ENCODE data around the gene SFRP2.
A peak's percentile ranks its signal among the peaks of the same experiment; 100 is the strongest.

SFRP2 gene

DNA sequence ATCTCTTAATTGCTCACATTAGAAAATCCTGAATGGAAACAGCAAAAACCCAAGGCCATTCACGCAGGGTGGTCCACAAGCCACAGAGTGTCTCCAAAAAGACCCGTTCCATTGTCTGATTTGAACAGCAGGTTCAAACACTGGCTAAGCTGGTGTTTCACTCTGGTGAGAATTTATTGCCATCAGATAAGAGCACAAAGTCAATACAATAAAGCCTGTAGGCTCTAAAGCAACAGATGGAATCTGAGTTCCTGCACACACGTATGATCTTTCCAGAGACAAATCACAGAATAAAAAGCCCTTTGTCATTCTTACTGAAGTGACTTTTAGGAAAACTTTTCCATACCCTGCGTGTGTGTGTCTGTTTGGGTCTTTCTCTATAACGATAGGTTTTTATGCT, 5.1 kb upstream of the SFRP2 start:
- no peak for DNase-seq

DNA sequence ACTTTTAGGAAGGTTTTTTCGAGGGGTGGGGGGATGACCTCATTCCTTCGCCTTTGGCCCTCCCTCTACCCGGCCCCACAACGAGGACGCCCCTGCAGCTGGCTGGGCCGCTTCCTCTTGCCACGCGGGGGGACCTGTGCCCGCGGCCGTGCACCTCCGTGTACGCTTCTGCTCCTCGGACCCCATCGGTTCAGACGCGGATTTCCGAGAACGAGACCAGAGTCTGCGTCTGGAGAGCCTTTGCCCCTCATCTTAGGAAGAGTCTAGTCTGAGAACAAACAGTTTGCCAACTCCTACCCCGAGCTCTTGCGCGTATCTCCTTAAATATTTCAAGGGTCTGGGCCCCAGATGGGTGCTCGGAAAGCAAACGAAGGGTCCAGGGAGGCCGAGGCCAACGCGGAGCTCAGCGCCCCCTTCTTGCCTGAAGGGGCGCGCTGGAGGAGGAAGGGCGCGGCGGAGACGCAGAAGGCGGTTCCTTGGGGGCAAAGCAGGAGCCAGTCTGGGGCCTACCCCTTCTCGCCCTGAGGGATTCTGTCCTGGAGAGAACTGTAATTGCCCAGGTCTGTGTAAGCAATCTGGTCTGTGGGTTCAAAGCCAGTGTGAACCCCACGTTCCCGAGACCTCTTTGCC, 3.9 kb upstream of the SFRP2 start:
- no peak for DNase-seq

DNA sequence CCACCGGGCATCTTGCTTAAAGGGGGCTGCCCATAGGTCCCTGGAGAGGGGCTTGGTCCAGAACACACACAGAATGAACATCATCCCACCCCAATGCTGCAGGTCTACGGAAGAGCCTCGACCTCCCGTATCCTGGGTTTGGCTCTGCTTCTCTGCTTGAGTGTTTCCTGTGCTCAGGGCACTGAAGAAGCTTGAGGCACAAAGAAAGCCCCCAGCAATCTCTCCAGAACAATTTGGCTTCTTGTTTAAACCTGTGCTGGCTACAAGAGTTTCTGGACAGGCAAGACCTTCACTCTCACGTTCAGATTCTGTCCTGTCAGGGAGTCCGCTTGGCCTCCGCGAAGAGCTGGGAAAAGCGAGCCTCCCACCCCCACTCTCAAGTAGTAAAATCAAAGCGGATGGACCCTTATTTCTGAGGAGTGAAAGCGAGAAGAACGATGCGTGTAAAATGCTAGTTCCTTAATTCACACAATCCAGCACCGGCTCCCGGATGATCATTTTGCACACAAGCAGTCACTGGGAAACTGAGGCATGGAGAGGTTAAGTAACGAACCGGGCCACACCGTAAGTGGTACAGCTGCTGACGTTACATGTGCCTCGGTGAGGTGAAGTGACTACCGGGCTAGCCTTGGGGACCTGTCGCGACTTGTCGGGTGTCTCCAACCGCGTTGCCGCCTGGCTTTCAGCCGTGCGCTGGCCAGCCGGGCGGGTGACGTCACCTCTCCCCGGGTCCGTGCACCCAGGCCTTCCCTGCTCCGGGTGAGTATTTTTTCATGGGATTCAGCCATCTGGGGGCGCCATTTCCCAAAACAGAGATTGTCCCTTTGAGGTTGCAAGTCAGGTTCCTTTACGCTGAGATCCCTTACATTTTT, 3.1 kb upstream of the SFRP2 start:
- DNase-seq, result peak in 4 of 6 experiments; percentile 9 to 18 (median 11)

DNA sequence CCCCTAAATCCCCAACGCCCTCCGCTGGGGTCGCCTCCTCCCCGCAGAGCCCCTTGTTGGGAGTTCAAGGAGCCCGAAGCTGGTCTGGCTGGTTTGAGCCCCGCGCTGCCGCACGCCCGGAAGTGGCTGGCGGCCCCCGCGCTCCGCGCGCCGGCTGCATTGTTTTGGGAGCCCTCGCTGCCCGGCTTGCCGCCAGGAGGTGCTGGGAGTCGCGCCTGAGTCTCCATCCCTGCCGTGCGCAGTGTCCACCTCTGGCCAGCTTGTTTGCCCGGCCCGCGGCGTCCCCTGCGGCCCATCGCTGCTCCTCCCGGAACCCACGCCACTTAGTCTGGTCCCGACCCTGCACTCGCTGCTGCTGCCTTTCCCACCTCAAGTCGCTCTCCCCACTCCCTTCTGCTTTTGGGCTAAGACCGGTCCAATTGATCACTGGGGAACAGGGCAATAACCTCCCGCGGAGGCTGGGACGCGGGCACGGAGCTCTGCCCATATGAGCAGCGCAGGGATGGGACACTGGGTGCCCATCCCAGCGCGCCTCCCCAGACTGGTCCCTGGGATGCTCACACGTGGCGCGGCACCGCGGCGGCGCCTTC, 2.2 kb upstream of the SFRP2 start:
- DNase-seq, result peak in 3 of 6 experiments; percentile 3 to 35 (median 25)

DNA sequence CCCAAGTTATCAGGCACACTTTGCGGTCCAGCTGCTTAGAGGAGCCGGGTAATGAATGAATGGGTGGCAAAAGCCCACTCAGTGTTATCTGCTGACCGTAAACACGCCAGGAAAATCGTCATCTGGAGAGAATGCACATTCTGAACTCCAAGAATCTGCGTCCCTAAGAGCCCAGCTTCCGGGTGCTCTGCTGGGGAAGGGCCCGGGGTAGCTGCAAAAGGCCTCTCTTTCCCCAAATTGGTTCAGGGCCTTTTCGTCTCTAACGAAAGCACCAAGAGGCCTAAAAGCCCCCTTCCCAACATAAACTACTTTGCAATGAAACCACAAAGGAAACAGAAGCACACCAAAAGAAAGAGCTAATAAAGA, 1.6 kb upstream of the SFRP2 start:
- DNase-seq, result peak in 1 of 6 experiments; percentile 5

DNA sequence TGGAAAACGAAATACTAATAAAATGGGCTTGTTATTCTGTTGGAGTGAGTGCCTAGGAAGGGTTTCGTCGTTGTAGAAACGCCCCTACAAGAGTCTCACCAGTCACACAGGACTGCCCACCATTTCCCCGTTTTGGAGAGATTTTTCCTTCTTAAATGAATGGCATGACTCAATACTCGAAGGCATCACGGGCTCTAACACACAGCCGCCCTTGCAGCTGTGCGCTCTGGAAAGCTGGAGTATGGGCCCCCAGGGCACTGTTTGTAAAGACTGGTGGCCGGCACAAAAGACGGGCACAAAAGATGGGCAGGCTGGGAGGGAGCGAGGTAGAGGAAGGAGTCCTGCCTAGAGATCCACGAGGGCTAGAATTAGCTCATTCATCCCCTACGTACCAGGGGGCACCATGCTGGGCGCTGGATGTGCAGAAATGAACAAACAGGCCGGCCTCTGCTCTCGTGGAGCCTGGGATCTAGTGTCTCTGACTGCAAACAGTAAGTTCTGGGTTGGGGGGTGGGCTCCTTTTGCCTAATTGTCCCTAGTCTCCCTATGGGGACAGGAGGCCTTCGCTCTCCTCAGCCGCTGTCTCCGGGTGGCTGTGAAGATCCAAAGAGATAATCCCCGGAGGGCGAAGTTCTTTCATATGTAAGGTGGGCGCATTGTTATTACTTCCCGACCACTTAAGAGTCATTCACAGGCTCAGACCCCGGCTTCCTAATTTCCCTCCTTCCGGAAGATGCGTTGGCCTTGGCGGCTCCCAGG, 1.0 kb upstream of the SFRP2 start:
- DNase-seq, result peak in 2 of 6 experiments; percentile 2 to 36

DNA sequence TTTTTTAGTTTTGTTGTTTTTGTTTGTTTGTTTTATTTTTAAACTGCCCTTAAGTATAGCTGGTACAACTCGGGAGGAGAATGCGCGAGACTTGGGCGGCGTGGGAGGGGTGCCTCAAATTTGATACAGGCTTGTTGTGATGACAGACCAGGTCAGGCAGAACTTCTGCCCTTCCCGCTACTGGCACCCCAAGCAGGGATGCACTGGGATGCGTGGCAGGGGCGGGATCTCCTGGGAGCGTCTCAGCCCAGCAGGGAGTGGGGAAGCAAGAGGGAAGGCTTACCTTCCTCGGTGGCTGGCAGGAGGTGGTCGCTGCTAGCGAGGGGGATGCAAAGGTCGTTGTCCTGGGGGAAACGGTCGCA, 851 bp downstream of the SFRP2 start:
- DNase-seq, result no peak

DNA sequence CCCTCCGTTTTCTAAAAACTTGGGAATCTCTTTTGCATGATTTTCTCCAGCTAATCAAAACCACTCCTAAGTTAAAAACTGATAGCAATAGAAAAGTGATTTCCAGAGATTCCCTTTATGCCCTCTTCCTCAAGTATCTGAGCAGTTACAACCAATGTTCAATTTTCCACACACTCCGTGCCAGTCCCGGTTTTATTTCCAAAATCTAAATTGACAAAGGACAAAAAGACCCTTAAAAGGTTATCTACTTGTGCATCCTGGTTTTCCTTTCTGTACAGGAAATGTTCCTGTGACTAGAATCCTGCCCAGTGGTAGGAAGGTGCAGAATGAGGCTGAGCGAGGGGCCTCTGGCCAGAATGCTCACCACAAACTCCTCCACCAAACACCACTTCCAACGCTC, 1.3 kb downstream of the SFRP2 start:
- DNase-seq, result no peak

DNA sequence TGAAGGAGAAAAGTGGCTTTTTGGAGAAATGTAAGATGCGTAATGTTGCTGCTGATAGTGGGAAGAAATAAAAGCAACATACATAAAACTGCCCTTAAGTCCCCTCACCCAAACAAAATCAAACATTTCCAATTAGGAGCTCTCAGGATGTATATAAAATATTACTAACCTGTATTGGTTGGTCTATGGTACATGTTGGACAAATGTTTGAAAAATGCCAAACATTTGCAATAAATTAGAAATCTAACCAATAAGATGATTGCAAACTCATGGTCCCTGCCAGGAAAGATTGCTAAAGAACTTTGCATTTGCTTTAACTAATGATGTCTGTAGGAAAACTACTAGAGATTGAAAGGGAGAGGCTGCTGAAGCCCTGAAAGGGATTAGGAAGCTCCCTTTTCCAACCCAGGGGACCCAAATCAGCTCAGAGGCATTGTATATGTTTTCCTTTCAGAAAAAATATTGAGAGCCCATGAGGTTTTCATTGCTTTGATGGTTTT, 1.8 kb downstream of the SFRP2 start:
- no peak for DNase-seq

DNA sequence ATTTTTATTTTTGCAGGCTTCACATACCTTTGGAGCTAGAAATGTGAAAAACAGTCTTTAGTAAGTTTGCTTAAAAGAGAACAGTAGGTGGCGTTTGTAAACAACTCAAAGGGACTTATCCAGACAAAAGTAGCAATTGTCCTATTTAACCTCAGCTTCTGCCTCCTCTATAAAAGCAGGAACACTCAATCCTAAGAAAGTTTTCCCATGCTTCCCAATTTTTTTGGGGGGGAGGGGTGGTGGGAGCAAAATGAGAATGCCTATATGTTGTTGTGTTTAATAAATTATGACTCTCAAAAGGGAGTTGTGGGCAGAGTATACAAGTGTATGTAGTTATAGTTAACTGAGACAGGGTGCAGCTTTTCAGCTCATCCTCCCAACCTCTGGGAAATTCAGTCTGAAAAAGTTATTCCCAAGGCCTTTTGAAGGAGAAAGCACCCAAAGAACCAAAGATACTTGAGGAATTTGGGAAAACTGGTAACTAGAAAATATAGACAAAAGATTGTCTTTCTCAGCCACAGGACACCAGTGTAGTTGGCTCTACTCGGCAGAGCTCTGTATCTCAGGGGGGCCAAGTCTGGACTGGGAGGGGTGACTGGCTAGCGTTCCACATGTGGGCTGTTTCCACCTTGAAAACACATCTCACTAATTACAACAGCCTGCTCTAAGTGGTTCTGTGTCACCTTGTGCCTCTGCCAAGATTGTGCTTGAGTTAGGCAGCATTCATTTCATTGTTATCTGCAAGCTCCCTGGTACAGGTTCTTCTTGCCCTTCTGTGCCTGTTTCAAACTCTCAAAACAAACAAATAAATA, 2.8 kb downstream of the SFRP2 start:
- peak in 2 of 6 experiments; percentile 6 to 26 for DNase-seq

DNA sequence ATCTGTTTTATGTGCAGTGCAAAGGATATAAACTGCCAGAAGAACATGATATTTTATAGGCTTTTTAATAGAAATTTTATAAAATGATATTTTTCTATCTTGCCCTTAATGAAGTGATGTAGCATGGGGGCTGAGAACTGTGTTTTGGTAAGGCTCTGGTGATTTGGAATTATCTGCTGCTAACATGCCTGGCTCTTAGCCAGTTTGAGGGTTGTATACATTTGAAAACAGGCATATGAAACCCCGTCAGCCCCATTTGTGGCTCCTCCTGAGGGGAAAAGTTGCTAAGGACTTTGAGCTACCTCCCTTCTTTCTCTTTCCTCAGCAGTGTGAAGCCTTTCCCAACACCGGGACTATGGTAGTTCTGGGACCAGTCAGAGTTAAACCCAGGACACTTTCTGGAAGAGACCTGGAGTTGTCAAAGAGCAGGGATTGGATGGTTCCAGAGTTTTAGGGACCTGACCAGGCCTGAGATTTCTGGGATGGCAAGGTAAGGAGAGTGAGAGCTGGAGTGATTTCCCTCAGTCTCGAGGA, 4.7 kb downstream of the SFRP2 start:
- no peak for DNase-seq

DNA sequence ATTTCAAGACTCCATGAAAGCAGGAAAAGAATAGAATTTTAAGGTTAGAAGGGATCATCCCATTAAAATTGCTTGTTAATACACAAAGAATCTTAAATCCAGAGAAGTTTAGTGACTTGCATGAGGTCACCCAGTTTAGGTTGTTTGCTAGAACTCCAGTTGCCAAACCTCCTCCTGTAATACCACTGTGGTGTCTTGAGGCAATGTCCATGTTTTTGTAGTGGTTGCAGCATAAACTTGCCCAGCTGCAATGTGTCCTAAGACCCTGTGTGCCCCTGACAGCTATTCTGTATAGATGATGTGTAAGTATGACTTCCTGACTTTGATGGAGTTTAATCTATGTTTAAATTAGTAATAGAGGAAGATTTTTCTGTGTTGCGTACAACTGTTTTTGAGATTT, 6.3 kb downstream of the SFRP2 start:
- no peak for DNase-seq

DNA sequence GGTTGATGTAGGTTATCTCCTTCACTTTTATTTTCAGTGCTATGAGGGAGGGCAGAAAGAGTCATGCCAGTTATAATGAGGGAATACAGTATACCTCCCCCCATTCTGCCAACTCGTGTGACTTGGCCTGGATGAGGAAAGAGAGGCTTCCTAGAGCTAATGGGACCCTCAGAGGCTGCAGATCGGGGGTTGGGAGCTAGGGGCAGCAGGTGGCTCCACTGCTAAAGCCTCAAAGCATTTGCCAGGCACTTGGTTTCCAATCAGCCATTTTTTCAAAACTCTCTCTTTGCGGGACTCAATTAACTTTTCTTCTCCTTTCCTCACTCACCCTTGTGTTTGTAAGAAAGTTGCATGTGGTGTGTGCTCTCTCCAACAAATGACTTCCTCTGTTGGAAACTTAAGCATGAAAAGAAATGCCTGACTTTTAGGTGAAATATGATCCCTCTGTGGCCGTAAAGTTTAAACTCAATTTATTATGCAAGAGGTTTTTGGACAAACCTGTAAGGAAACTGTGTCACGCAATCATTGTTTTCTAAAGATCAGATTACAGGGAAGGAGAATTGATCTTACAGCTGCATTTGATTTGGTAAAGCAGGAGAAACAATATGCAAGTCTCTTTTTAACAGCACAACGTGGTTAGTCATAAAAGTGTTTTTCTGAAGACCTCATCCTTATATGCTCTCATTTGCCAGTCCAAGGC, 7.0 kb downstream of the SFRP2 start:
- DNase-seq, result no peak

DNA sequence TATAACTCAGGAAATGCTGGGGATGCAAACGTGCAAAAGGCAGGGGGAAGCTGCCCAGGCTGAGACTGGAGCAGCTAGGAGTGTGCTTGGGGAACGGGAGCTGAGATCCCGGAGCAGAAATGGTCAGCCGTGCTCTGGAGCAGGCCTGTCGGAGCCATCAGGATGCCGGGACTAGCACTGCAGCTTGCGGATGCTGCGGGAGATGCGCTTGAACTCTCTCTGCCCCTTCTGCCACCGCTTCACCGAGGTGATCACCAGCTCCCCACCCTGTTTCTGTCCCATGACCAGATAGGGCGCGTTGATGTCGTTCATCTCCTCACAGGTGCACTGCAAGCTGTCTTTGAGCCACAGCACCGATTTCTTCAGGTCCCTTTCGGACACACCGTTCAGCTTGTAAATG, 7.6 kb downstream of the SFRP2 start:
- DNase-seq, result no peak

DNA sequence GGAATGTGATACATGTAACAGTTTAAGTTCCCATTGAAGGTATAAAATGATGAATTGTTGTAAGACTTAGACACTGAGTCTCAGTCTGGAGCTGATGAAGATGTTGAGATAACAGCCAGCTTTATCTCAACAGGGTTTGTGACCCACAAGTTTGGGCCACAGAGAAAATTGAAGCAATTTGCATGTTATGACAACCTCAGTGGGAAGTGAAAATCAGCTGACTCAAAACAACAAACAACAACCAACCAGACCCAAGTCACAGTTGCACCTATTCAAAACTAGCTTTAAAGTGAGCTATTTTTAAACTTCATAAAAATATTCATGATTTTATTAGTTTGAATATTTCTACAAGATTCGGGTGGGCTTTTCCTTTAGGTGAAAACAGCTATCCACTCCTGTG, 8.0 kb downstream of the SFRP2 start:
- no peak for DNase-seq

DNA sequence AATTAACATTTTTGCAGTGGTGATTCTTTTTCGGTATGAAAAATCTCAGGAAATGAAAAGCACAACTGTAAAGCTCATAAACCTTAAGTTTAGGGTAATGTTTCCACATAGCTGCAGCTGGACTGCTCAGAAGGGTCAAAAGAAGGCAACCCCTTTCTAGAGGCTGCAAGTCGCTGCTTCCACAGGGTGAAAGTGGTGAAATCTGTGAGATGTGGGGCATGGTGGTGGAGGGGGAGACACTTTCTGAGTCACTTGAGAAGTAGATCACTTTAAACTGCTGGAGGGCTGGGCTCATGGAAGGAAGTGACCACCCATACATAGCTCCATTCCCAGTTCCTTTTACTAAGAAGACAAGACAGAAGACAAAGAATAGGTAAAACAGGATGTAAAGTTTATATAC, 8.7 kb downstream of the SFRP2 start:
- no peak for DNase-seq

DNA sequence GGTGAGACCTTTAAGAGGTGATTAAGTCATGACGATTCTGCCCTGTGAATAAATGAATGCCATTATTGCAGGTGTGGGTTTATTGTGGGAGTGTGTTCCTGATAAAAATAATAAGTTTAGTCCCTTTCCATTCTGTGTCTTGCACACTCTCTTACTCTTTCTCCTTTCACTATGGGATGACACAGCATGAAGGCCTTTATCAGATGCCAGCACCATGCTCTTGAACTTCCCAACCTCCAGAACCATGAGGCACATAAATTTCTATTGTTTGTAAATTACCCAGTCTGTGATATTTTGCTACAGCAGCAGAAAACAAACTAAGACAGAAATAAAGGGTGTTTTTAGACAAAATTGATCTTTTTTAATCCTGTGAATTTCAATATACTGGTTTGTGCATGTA, 10.5 kb downstream of the SFRP2 start:
- DNase-seq, result no peak

DNA sequence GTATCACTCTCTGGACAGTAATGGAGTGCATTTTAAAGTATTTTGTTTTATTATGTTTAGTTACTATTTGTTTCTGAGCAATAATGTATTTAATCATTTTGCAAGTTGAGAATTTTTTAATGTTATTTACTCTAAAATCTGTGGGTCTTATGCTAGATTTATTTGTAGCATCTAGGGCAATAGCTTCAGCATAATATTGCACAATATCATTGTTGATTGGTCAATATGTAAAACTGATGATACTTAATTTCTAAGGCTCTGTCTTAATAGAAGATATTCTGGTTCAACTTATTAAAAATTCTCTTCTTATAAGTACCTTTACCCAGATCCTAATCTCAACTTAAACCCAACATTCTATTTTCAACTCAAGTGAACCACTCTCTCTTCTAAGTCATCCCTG, 11.5 kb downstream of the SFRP2 start:
- DNase-seq, result no peak

DNA sequence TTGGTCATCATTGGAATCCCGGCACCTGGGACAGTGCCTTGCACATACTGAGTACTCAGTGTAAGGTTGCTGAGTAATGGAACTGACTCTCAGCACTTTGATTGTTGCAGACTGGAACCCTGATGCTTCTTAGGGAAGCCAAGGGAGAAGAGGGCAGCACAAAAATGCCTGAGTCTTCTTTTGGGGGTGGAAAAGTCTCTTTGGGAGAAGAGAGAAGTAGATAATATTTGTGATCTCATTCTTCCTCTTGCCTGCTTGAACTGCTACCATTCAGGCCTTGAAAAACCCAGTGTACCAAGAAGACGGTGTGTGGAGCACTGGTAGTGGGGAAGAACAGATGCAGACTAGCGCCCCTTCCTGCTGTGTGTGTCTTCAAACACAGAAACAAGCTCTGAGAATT, 12.3 kb downstream of the SFRP2 start:
- no peak for DNase-seq

DNA sequence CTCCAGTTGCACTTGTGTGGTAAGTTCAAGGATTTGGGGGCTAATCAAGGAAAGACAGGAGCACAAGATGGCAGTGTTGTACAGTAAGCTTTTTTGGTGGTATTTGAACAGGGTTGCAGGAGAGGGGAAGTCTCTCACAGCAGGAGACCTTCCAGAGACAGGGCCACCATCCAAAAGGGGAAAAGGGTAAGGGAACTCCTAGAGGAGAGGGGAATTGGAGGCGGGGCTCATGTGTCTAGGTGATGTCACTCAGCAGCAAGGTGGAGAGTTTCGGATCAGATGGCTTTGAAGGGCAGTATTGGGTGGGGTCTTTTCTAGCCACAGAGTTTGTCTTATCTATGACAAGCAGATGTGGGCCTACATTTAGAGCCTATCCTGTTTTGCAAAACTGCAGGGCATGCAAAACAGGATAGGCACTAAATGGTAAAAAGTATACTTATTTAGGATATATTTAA, 15.6 kb downstream of the SFRP2 start:
- DNase-seq, result no peak

DNA sequence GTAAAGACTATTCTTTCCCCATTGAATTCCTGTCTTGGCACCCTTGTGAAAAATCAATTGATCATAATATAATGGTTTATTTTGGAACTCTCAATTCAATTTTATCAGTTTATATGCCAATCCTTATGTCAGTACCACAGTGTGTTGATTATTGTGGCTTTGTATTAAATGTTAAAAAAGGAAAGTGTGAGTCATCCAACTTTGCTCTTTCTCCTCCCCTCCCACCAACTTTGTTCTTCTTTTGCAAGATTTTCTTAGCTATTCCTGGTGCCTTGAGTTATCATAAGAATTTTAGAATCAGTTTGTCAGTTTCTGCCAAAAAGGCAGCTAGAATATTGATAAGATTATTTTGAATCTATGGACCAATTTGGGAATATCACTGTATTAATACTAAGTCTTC, 17.8 kb downstream of the SFRP2 start:
- no peak for DNase-seq

All from stimulated activated naive CD4-positive, alpha-beta T cell (primary cell).